K562 (cell line): ENCODE results near the gene DOK1. TPM values are rescaled to one million over a fixed set of nuclear protein-coding genes. Genes with fewer than 3 reads are reported as not detected.

Experiments
- ATAC-seq: fragments of 200-7000 bp; cut with Tn5 transposase; 3 replicates; pipeline ENCODE4 v1.9.1; 2020; ENCODE audit warnings: moderate library complexity
- BruUV-seq: library from RNA; stranded (reverse); fragments of 400-500 nt; replicated peaks from 2 replicates; lab custom pipeline; 2021; lab: Mats Ljungman, UMichigan
- CTCF ChIA-PET: fragments of 300-600 bp; formaldehyde crosslinking; extraction: SDS; loops from one replicate; lab custom pipeline; 2021; ENCODE audit warnings: low intra/inter-chr PET ratio; lab: Yijun Ruan, JAX
- POLR2A ChIA-PET: fragments of 300-600, 350-650 bp; sonication (Branson Sonifier 250); formaldehyde crosslinking; extraction: SDS; loops from one replicate; lab custom pipeline; 2021; ENCODE audit warnings: antibody characterized with exemption, inconsistent platforms; lab: Yijun Ruan, JAX
- DNase-seq, 4 experiments: peaks; one replicate each; pipeline versions ENCODE4 v3.0.0 to v3.0.0-alpha.2; 2011 to 2018; ENCODE audit warnings: low spot score in 3 of 4, mixed read lengths in 3 of 4; ENCODE audit errors: extremely low read depth in 1 of 4
- FAIRE-seq: peaks from 2 replicates; lab custom pipeline; 2011; peaks lifted over from hg19 to GRCh38; lab: Jason Lieb, UNC
- H2AFZ ChIP-seq: 2 replicates; pipeline ENCODE4 v1.6.0; 2011; ENCODE audit warnings: low read depth, low read length, control low read depth, inconsistent platforms
- H3K27ac ChIP-seq: fragments of 200-600 bp; 3 replicates; pipeline ENCODE4 v1.8.0; 2011; ENCODE audit warnings: low read depth, mild to moderate bottlenecking, control low read depth, inconsistent platforms, low read length, moderate library complexity, mixed read lengths; ENCODE audit errors: extremely low read depth
- H3K27me3 ChIP-seq, 2 experiments: fragments of 300-600 bp in 1 of 2; 2 replicates in 1 of 2; 3 replicates in 1 of 2; pipeline versions ENCODE4 v1.6.0 to v1.8.0; 2011; ENCODE audit warnings: inconsistent platforms in 2 of 2, low read length in 2 of 2, mild to moderate bottlenecking in 1 of 2, mixed read lengths in 1 of 2, moderate library complexity in 1 of 2; ENCODE audit not compliant: control insufficient read depth in 2 of 2, insufficient read depth in 2 of 2
- H3K36me3 ChIP-seq: fragments of 300-600 bp; 3 replicates; pipeline ENCODE4 v1.8.0; 2011; ENCODE audit warnings: mild to moderate bottlenecking, low read length, inconsistent platforms; ENCODE audit not compliant: control insufficient read depth, insufficient read depth
- H3K4me1 ChIP-seq, 2 experiments: fragments of 200-600 bp in 1 of 2; replicated peaks in 1 of 2; 2 replicates in 1 of 2; 3 replicates in 1 of 2; pipeline versions ENCODE4 v1.5.1 to v1.8.0; 2011; ENCODE audit warnings: inconsistent platforms in 2 of 2, low read length in 2 of 2, mild to moderate bottlenecking in 1 of 2, mixed read lengths in 1 of 2, moderate library complexity in 1 of 2; ENCODE audit not compliant: control insufficient read depth in 2 of 2, insufficient read depth in 2 of 2
- H3K4me2 ChIP-seq: 2 replicates; pipeline ENCODE4 v1.6.1; 2011; ENCODE audit warnings: low read length, control low read depth, inconsistent platforms, mixed read lengths; ENCODE audit not compliant: insufficient read depth
- H3K4me3 ChIP-seq: fragments of 200-600 bp; sonication (generic), shearing (Covaris generic); 2 replicates; pipeline ENCODE4 v1.5.1; 2016; ENCODE audit warnings: control low read depth, inconsistent platforms
- H3K79me2 ChIP-seq: fragments of 200-600 bp; 3 replicates; pipeline ENCODE4 v1.8.0; 2011; ENCODE audit warnings: low read length, inconsistent platforms; ENCODE audit not compliant: control insufficient read depth, insufficient read depth
- H3K9ac ChIP-seq, 2 experiments: 2 replicates each; pipeline versions ENCODE4 v1.6.0 to v1.6.1; 2011; ENCODE audit warnings: low read depth in 2 of 2, low read length in 2 of 2, control low read depth in 1 of 2, inconsistent platforms in 1 of 2, mild to moderate bottlenecking in 1 of 2, mixed read lengths in 1 of 2; ENCODE audit not compliant: insufficient read depth in 1 of 2
- H3K9me1 ChIP-seq: one replicate; pipeline ENCODE4 v1.6.0; 2011; ENCODE audit warnings: inconsistent platforms, mild to moderate bottlenecking, low read length, moderate library complexity; ENCODE audit not compliant: control insufficient read depth, insufficient read depth
- H3K9me3 ChIP-seq: replicated peaks from 2 replicates; pipeline ENCODE4 v1.5.1; 2011; ENCODE audit warnings: low read depth, low read length, inconsistent platforms; ENCODE audit not compliant: control insufficient read depth, insufficient read depth
- H4K20me1 ChIP-seq: replicated peaks from 2 replicates; pipeline ENCODE4 v1.6.1; 2011; ENCODE audit warnings: low read length, inconsistent platforms, mixed read lengths; ENCODE audit not compliant: control insufficient read depth, insufficient read depth
- FOXJ3 ChIP-seq: sonication (generic); formaldehyde crosslinking; IDR thresholded peaks from 2 replicates; pipeline ENCODE4 v1.4.0; 2020; ENCODE audit warnings: mild to moderate bottlenecking, missing genetic modification reagents
- MAFG ChIP-seq: fragments of 450-650 bp; conservative IDR thresholded peaks from 2 replicates; pipeline ENCODE4 v1.6.1; 2016; ENCODE audit warnings: missing genetic modification characterization, missing compliant biosample characterization
- MTA3 ChIP-seq: fragments of 450-650 bp; formaldehyde crosslinking; IDR thresholded peaks from 2 replicates; pipeline ENCODE4 v1.6.1; 2017; ENCODE audit warnings: mild to moderate bottlenecking, borderline replicate concordance
- NRF1 ChIP-seq, 2 experiments: fragments of 450-650 bp; IDR thresholded peaks in 1 of 2; conservative IDR thresholded peaks in 1 of 2; 2 replicates each; pipeline ENCODE4 v1.6.1; 2014; ENCODE audit warnings: mild to moderate bottlenecking in 2 of 2
- ZNF316 ChIP-seq: fragments of 450-650 bp; IDR thresholded peaks from 2 replicates; pipeline ENCODE4 v1.6.1; 2016
- WGBS: fragments of 100-300 bp; shearing (Covaris generic); methylation state at CpG from one replicate; pipeline ENCODE4 v1.1.6; 2016; ENCODE audit warnings: low coverage, mixed read lengths; ENCODE audit not compliant: insufficient coverage; ENCODE audit errors: missing lambda C conversion rate; 5-methylcytosine and 5-hydroxymethylcytosine counted together
- in situ Hi-C: fragments of 300-500 bp; cut with MboI; formaldehyde crosslinking; loops from 4 replicates; pipeline ENCODE4 v1.15.0; 2018; ENCODE audit warnings: inconsistent platforms, mixed read lengths
- intact Hi-C: fragments of 100-400 bp; cut with micrococcal nuclease; formaldehyde crosslinking; loops from 2 replicates; pipeline ENCODE4 v1.14.2; 2022
- polyA plus RNA-seq, 8 experiments: library from polyadenylated mRNA; depleted of rRNA in 4 of 8; stranded (reverse) in 5 of 8; unstranded in 3 of 8; fragments of >200 nt; fragmentation: Nextera tagmentation in 2 of 8; fragmentation: Illumina TruSeq in 1 of 8; extraction: Ambion mirVana in 2 of 8; extraction: Trizol in 1 of 8; gene quantifications; 2 replicates each; pipeline versions ENCODE4 v1.2.1 to v1.2.3, GENCODE V29; 2011 to 2014; ENCODE audit warnings: inconsistent platforms in 1 of 8, missing spikeins in 1 of 8
- total RNA-seq, 7 experiments: library from RNA; depleted of rRNA in 6 of 7; stranded (reverse); fragments of >200 nt in 6 of 7; fragmentation: Illumina TruSeq in 2 of 7; extraction: Trizol in 2 of 7; gene quantifications; 2 replicates each; pipeline versions ENCODE4 v1.2.1 to v1.2.3, GENCODE V29; 2011 to 2021; ENCODE audit warnings: low replicate concordance in 1 of 7
- TF ChIP-seq, protein P1 (sequence below): fragments of 200-400 bp; formaldehyde crosslinking; IDR thresholded peaks from 2 replicates; pipeline ENCODE4 v1.6.1; 2017; ENCODE audit warnings: mild to moderate bottlenecking, low read depth, low read length, moderate library complexity

Gene DOK1
- total and polyA plus RNA-seq, 9 of the 15 experiments (the other 6 are each of a cell fraction or from before 2014, with no cell fraction given) = 0.59 to 36.4 (median 16.1) TPM

DNA sequence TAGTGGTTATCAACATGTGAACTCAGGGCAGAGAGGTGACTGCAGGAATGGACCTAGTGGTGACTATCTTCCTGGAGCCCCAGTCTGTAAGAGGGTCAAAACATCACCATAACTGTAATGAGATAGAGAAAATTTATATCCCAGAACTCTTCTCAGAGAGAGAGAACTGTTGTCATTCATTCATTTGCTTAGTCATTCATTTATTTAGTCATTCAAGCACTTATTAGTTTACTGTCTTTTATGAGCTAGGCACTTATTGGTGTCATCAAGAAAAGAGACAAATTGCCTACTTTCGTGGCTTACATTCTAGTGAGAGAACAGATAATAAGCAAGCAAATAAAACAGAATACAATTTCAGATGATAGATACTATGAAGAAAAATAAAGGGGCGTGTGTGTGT, 34.1 kb downstream of the DOK1 start:
- no TSS peak for BruUV-seq
- POLR2A ChIA-PET = interaction anchor here (0.8 to 0.9 kb wide), 2 partner anchors 11 to 30 kb away, joined by 4 to 6 read pairs; no protein-coding TSS in a partner anchor
- no peak overlapping the region for H3K27ac ChIP-seq
- ATAC-seq (no peak), DNase-seq (no peak), FAIRE-seq (no peak)
- in situ Hi-C loops = no loop called here
- H3K9me1 ChIP-seq = no peaks in the 10 kb centered on the region
- TF ChIP-seq MAFG (tag) = 0 out of 2 replicates have a peak, but pooled peaks have one; percentile 14
- no peak for TF ChIP-seq MTA3
- TF ChIP-seq NRF1 (conservative IDR thresholded peaks at IDR 0.05 in 1 of 2, IDR thresholded peaks at IDR 0.05 in 1 of 2) = peak in 1 of 2 experiments; percentile 16; a peak in 1 of 4 replicates
- TF ChIP-seq FOXJ3 = no peak
- TF ChIP-seq ZNF316 = peak; percentile 51
- TF ChIP-seq, protein P1, sequence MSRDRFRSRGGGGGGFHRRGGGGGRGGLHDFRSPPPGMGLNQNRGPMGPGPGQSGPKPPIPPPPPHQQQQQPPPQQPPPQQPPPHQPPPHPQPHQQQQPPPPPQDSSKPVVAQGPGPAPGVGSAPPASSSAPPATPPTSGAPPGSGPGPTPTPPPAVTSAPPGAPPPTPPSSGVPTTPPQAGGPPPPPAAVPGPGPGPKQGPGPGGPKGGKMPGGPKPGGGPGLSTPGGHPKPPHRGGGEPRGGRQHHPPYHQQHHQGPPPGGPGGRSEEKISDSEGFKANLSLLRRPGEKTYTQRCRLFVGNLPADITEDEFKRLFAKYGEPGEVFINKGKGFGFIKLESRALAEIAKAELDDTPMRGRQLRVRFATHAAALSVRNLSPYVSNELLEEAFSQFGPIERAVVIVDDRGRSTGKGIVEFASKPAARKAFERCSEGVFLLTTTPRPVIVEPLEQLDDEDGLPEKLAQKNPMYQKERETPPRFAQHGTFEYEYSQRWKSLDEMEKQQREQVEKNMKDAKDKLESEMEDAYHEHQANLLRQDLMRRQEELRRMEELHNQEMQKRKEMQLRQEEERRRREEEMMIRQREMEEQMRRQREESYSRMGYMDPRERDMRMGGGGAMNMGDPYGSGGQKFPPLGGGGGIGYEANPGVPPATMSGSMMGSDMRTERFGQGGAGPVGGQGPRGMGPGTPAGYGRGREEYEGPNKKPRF = no peak
- H3K9ac ChIP-seq = no peak overlapping the region
- no peak overlapping the region for H2AFZ ChIP-seq
- H3K36me3 ChIP-seq = no peaks in the 10 kb centered on the region
- no peak overlapping the region for H3K4me2 ChIP-seq
- 14% methylated on average over 2 of the region's 2 CpGs for whole genome bisulfite sequencing
- H3K4me1 ChIP-seq = peaks cover 3% of the 10 kb centered on the region in 2 experiments; a peak in 3 of 5 replicates
- H3K4me3 ChIP-seq = no peak overlapping the region
- no peaks in the 10 kb centered on the region for H4K20me1 ChIP-seq
- peaks cover 3 to 6% of the 10 kb centered on the region in 2 experiments; a peak in 2 of 5 replicates for H3K27me3 ChIP-seq
- intact Hi-C loops = loop anchor here (5.0 to 10.0 kb wide), 3 partner anchors 56 to 334 kb away; partner anchors contain the start of genes C2orf81 and WDR54
- no peaks in the 10 kb centered on the region for H3K79me2 ChIP-seq
- CTCF ChIA-PET = interaction anchor here (1.3 to 1.7 kb wide), 3 partner anchors 58 to 339 kb away, joined by 4 to 6 read pairs (median 6); partner anchors contain the start of genes CCDC142 and TTC31
- no peaks in the 10 kb centered on the region for H3K9me3 ChIP-seq
